NT2/D1 (cell line): Measurements from ENCODE around the gene SEMA4B.

Experiments
- SUZ12 ChIP-seq: IDR thresholded peaks from 2 replicates; pipeline ENCODE4 v1.6.1; 2011; ENCODE audit not compliant: insufficient read length, insufficient read depth; ENCODE audit errors: extremely low read depth
- YY1 ChIP-seq: IDR thresholded peaks from 2 replicates; pipeline ENCODE4 v1.6.1; 2011; ENCODE audit not compliant: insufficient read length, insufficient read depth
- ZNF274 ChIP-seq: IDR thresholded peaks from 2 replicates; pipeline ENCODE4 v1.6.1; 2011; ENCODE audit warnings: mild to moderate bottlenecking, low read depth, low read length

GRCh38 chr15:90153658-90154057 is 47.5 kb upstream of the SEMA4B start:
- TF ChIP-seq ZNF274 (no peak), YY1 (no peak), SUZ12 (no peak)
